Nephron (organoid): ENCODE measurements around the gene SLC22A17.
"Not testable (repeated sequence)": the region's sequence is repeated elsewhere in the genome, so short reads cannot be mapped to it uniquely, and the experiment has no call there.

Experiments
- H3K27ac Mint-ChIP-seq, 3 experiments: 2 replicates each; pipeline ENCODE4 v1.8.0; 2020; ENCODE audit warnings: mixed read lengths in 3 of 3, mild to moderate bottlenecking in 2 of 3, moderate library complexity in 1 of 3
- H3K27me3 Mint-ChIP-seq: 2 replicates; pipeline ENCODE4 v1.8.0; 2021; ENCODE audit warnings: low read depth, mild to moderate bottlenecking, moderate library complexity, mixed read lengths
- H3K36me3 Mint-ChIP-seq: 2 replicates; pipeline ENCODE4 v1.8.0; 2020; ENCODE audit warnings: low read depth, mixed read lengths
- H3K4me1 Mint-ChIP-seq: 2 replicates; pipeline ENCODE4 v1.8.0; 2020; ENCODE audit warnings: mixed read lengths
- H3K4me3 Mint-ChIP-seq, 3 experiments: 2 replicates each; pipeline ENCODE4 v1.8.0; 2020; ENCODE audit warnings: mild to moderate bottlenecking in 3 of 3, mixed read lengths in 3 of 3, moderate library complexity in 2 of 3
- H3K9me3 Mint-ChIP-seq: 2 replicates; pipeline ENCODE4 v1.8.0; 2020; ENCODE audit warnings: mixed read lengths
- CTCF ChIP-seq, 3 experiments: fragments of 200-600 bp; sonication (generic); IDR thresholded peaks; one replicate each; pipeline ENCODE4 v1.5.0; 2021; ENCODE audit warnings: antibody characterized with exemption in 3 of 3; ENCODE audit not compliant: unreplicated experiment in 3 of 3

SLC22A17 gene

GRCh38 chr14:23396781-23397407, 44.2 kb upstream of the SLC22A17 start:
- Mint-ChIP-seq H3K27me3 (peaks cover 8% of the 10 kb centered on the region), H3K27ac (no peak overlapping the region), H3K36me3 (no peaks in the 10 kb centered on the region), H3K4me3 (no peak overlapping the region), H3K4me1 (peaks cover 6% of the 10 kb centered on the region), H3K9me3 (no peaks in the 10 kb centered on the region)
- TF ChIP-seq CTCF (IDR thresholded peaks at IDR 0.05; ENCODE audit: unreplicated experiment in 3 of 3): no peak

- Mint-ChIP-seq H3K27ac (no peak overlapping the region), H3K9me3 (no peaks in the 10 kb centered on the region), H3K36me3 (no peaks in the 10 kb centered on the region), H3K4me3 (no peak overlapping the region), H3K27me3 (peaks cover 5% of the 10 kb centered on the region), H3K4me1 (peaks cover 6% of the 10 kb centered on the region)
- no peak for TF ChIP-seq CTCF (IDR thresholded peaks at IDR 0.05; ENCODE audit: unreplicated experiment in 3 of 3)
Measured at GRCh38 chr14:23396126-23396525, 43.4 kb upstream of the SLC22A17 start.

- H3K27me3 Mint-ChIP-seq: peaks cover 12% of the 10 kb centered on the region
- H3K9me3 Mint-ChIP-seq: no peaks in the 10 kb centered on the region
- no peak overlapping the region for H3K27ac Mint-ChIP-seq
- no peak for TF ChIP-seq CTCF (IDR thresholded peaks at IDR 0.05; ENCODE audit: unreplicated experiment in 3 of 3)
- H3K4me3 Mint-ChIP-seq: no peak overlapping the region
- no peaks in the 10 kb centered on the region for H3K36me3 Mint-ChIP-seq
- H3K4me1 Mint-ChIP-seq: no peaks in the 10 kb centered on the region
Measured at GRCh38 chr14:23392613-23393012, 39.9 kb upstream of the SLC22A17 start.

- not testable (repeated sequence) for H3K4me1 Mint-ChIP-seq
Measured at GRCh38 chr14:23389871-23390270, 37.2 kb upstream of the SLC22A17 start.

GRCh38 chr14:23389396-23389795, 36.7 kb upstream of the SLC22A17 start:
- Mint-ChIP-seq H3K27ac (no peak overlapping the region), H3K4me1 (peaks cover 6% of the 10 kb centered on the region), H3K4me3 (no peak overlapping the region), H3K27me3 (peaks cover 14% of the 10 kb centered on the region), H3K36me3 (no peaks in the 10 kb centered on the region), H3K9me3 (no peaks in the 10 kb centered on the region)
- TF ChIP-seq CTCF (IDR thresholded peaks at IDR 0.05; ENCODE audit: unreplicated experiment in 3 of 3): no peak

More at GRCh38 chr14:23389871-23390270, 37.2 kb upstream of the SLC22A17 start:
- H3K9me3 Mint-ChIP-seq, H3K4me3 Mint-ChIP-seq, H3K36me3 Mint-ChIP-seq, H3K27ac Mint-ChIP-seq: not testable (repeated sequence)
- H3K27me3 Mint-ChIP-seq: peaks cover 12% of the 10 kb centered on the region

GRCh38 chr14:23388996-23389395, 36.3 kb upstream of the SLC22A17 start:
- Mint-ChIP-seq H3K4me3 (no peak overlapping the region), H3K9me3 (no peaks in the 10 kb centered on the region), H3K27ac (no peak overlapping the region), H3K27me3 (peaks cover 15% of the 10 kb centered on the region), H3K36me3 (no peaks in the 10 kb centered on the region), H3K4me1 (peaks cover 6% of the 10 kb centered on the region)
- no peak for TF ChIP-seq CTCF (IDR thresholded peaks at IDR 0.05; ENCODE audit: unreplicated experiment in 3 of 3)
